Right lobe of liver (tissue), 4 donors: Measurements from ENCODE around the gene RBBP9.

Experiments used
- CTCF ChIP-seq, 4 donors: fragments of 200-600 bp in 3 of 4; fragments of 450-650 bp in 1 of 4; IDR thresholded peaks; one replicate each; pipeline versions ENCODE4 v1.5.1 to v1.8.0; 2016 to 2022; ENCODE audit warnings: antibody characterized with exemption in 4 of 4, mild to moderate bottlenecking in 2 of 4
- POLR2A ChIP-seq: fragments of 450-650 bp; IDR thresholded peaks from one replicate; pipeline ENCODE4 v1.6.1; 2017; ENCODE audit warnings: antibody characterized with exemption, mild to moderate bottlenecking
- donor health status: DM: no; HTN: no; CAD: no.
- donor health status: DM: no; HTN: no; CAD: no.
- donor health status: DM: no; HTN: yes; CAD: no.

DNA sequence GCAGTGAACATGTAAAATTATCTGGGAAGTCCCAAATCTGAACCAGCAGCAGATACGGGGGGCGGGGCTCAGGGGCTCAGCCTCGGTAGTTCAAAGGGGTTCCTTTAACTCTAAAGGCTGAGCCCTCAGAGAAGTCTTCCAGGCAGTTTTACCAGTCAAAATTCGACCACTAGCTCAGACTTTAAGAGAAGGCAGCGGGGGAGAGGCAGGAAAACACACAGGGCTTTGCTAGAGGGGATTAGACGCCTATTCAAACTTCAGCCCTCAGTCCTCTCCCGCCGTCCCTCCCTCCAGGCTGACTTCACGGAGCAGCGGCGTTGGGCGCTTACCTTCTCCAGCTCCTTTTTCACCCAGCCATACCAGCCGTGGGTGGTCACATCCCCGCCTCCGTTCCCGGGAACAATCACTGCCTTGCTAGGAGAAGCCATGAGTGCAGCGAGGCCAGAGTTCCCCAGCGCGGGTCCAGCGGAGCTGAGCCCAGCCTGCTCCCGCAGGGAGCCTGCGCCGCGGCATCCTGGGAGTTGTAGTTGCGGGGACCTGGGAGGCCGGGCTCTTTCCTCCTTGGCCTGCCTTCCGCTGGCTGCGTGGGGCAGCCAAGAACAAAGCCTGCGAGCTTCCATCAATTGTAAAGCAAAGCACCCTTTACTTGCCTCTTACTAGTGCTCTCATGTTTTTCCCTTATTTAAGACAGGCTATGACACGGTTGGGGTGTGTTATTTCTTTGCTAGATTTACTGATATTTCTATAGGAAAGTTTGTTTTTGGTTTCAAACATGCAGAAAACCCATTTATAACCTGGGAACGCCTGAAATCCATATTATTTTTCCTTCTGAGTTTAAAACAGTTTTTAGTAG, at the start of gene RBBP9:
- TF ChIP-seq CTCF (IDR thresholded peaks at IDR 0.05) (no peak), POLR2A (peak; percentile 38)
